PC-9 (cell line): ENCODE results near the gene CD22.

ENCODE experiments used
- CTCF ChIP-seq: fragments of 200-600 bp; sonication (generic); conservative IDR thresholded peaks from 2 replicates; pipeline ENCODE4 v1.6.1; 2017; ENCODE audit warnings: mixed run types, antibody characterized with exemption, mild to moderate bottlenecking, moderate library complexity
- EZH2 ChIP-seq: fragments of 200-600 bp; sonication (generic); IDR thresholded peaks from 2 replicates; pipeline ENCODE4 v1.8.0; 2017; ENCODE audit warnings: antibody characterized with exemption, low read depth

- TF ChIP-seq CTCF (no peak), EZH2 (no peak)
Measured at GRCh38 chr19:35288906-35289305, 40.1 kb upstream of the CD22 start.
